ENCODE results near the gene NFKBIA.
"Not testable (repeated sequence)": the region's sequence is repeated elsewhere in the genome, so short reads cannot be mapped to it uniquely, and the experiment has no call there.

Gene NFKBIA

GRCh38 chr14:35361141-35361480, 43.4 kb downstream of the NFKBIA start:
- TF ChIP-seq CTCF (IDR thresholded peaks at IDR 0.05; ENCODE audit: insufficient read depth, low read depth, low read length, missing control alignments): no peak
- no peak overlapping the region for H3K4me3 ChIP-seq (ENCODE audit: low read length)
- DNase-seq (ENCODE audit: low read depth): no peak

DNA sequence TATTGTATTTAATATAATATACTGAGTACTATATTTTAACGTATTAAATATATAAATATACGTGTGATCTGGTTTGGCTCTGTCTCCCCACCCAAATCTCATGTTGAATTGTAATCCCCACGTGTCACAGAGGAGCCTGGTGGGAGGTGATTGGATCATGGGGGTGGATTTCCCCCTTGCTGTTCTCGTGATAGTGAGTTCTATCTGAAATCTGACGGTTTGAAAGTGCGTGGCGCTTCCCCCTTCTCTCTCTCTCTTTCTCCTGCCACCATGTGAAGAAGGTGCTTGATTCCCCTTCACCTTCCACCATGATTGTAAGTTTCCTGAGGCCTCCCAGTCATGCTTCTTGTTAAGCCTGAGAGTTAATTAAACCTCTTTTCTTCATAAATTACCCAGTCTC, 44.9 kb downstream of the NFKBIA start:
- H3K4me3 ChIP-seq (ENCODE audit: low read length); DNase-seq (ENCODE audit: low read depth): not testable (repeated sequence)

GRCh38 chr14:35355981-35356841, 48.3 kb downstream of the NFKBIA start:
- peak; percentile 46 for DNase-seq (ENCODE audit: low read depth)
- TF ChIP-seq CTCF (IDR thresholded peaks at IDR 0.05; ENCODE audit: insufficient read depth, low read depth, low read length, missing control alignments): no peak
- no peak overlapping the region for H3K4me3 ChIP-seq (ENCODE audit: low read length)

GRCh38 chr14:35355235-35355634, 49.3 kb downstream of the NFKBIA start:
- not testable (repeated sequence) for H3K4me3 ChIP-seq (ENCODE audit: low read length)

GRCh38 chr14:35353409-35354172, 51.0 kb downstream of the NFKBIA start:
- TF ChIP-seq CTCF (IDR thresholded peaks at IDR 0.05; ENCODE audit: insufficient read depth, low read depth, low read length, missing control alignments): peak; percentile 14
- no peak overlapping the region for H3K4me3 ChIP-seq (ENCODE audit: low read length)
- DNase-seq (ENCODE audit: low read depth): peak; percentile 55

More at GRCh38 chr14:35355235-35355634, 49.3 kb downstream of the NFKBIA start:
- DNase-seq (ENCODE audit: low read depth): not testable (repeated sequence)

DNA sequence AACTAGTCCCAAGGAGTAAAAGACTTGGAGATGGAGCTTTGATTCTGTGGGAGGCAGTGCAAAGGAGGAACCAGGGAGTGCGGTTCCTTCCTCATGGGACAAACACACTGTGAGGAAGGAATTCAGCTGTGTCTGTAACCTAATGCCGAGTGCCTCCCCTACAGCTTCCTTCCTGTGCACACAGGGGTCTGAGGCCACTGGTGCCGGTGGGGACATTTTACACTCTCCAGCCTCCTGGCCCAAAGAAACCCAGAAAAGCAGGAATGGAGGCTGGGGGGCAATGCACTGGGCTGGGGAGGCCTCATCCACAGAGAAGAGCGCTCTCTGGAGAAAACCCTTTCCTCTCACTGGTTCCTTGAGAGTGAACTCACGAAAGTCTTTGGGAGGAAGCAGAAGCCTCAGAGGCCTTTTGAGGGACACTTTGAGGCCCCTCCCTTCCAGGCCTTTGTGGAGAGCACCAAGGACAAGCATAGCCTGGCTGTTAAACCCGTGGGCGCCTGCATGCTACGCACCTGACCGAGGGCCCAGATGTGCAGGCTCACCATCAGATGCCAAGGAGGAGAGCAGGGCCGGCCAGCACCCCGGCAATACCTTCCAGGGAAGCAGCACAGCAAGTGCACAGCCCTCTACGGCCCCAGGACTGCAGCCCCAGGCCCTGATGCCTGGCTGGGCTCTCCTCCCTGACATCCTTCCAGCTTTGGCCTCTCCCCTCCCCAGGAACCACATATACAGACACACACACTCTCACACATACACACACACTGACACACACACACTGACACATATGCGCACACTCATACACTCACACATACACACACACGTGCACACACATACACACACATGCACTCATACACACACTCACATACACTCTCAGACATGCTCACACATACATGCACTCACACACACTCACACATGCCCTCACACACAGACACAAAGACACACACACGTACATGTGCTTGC, 52.0 kb downstream of the NFKBIA start:
- DNase-seq (ENCODE audit: low read depth): no peak
- no peak for TF ChIP-seq CTCF (IDR thresholded peaks at IDR 0.05; ENCODE audit: insufficient read depth, low read depth, low read length, missing control alignments)
- no peak overlapping the region for H3K4me3 ChIP-seq (ENCODE audit: low read length)

- no peak for DNase-seq (ENCODE audit: low read depth)
- TF ChIP-seq CTCF (IDR thresholded peaks at IDR 0.05; ENCODE audit: insufficient read depth, low read depth, low read length, missing control alignments): no peak
- H3K4me3 ChIP-seq (ENCODE audit: low read length): no peak overlapping the region
Observed at GRCh38 chr14:35351897-35352273, 52.7 kb downstream of the NFKBIA start.

Measured in epithelial cell of esophagus (primary cell).